Hepatocyte (in vitro differentiated cells): ENCODE data around the gene BIN1. TPM values are rescaled to one million over a fixed set of nuclear protein-coding genes. Genes with fewer than 3 reads are reported as not detected.
A peak's percentile ranks its signal among the peaks of the same experiment; 100 is the strongest.
"Not testable (repeated sequence)": the region's sequence is repeated elsewhere in the genome, so short reads cannot be mapped to it uniquely, and the experiment has no call there.

ENCODE experiments used
- DNase-seq: peaks from one replicate; pipeline ENCODE4 v3.0.0-alpha.2; 2016; ENCODE audit warnings: low spot score
- H2AFZ ChIP-seq: fragments of 200-600 bp; sonication (generic); 2 replicates; pipeline ENCODE4 v1.6.0; 2016; ENCODE audit warnings: antibody characterized with exemption, mild to moderate bottlenecking
- H3K27ac ChIP-seq: fragments of 200-600 bp; sonication (generic); 2 replicates; pipeline ENCODE4 v1.5.1; 2016; ENCODE audit warnings: mild to moderate bottlenecking
- H3K27me3 ChIP-seq: fragments of 200-600 bp; sonication (generic); 2 replicates; pipeline ENCODE4 v1.6.1; 2016
- H3K36me3 ChIP-seq: fragments of 200-600 bp; sonication (generic); replicated peaks from 2 replicates; pipeline ENCODE4 v1.5.1; 2016; ENCODE audit warnings: low read depth; ENCODE audit not compliant: insufficient read depth
- H3K4me1 ChIP-seq: fragments of 200-600 bp; sonication (generic); 2 replicates; pipeline ENCODE4 v1.5.1; 2016; ENCODE audit warnings: mild to moderate bottlenecking, moderate library complexity; ENCODE audit not compliant: insufficient read depth
- H3K4me2 ChIP-seq: fragments of 200-600 bp; sonication (generic); 2 replicates; pipeline ENCODE4 v1.6.0; 2016
- H3K4me3 ChIP-seq: fragments of 200-600 bp; sonication (generic); 2 replicates; pipeline ENCODE4 v1.5.1; 2016; ENCODE audit warnings: mild to moderate bottlenecking
- H3K79me2 ChIP-seq: fragments of 200-600 bp; sonication (generic); 2 replicates; pipeline ENCODE4 v1.6.0; 2017; ENCODE audit warnings: mild to moderate bottlenecking
- H3K9me2 ChIP-seq: fragments of 200-600 bp; sonication (generic); replicated peaks from 2 replicates; pipeline ENCODE4 v1.6.0; 2017; ENCODE audit warnings: mild to moderate bottlenecking; ENCODE audit not compliant: insufficient read depth
- H3K9me3 ChIP-seq: fragments of 200-600 bp; sonication (generic); 2 replicates; pipeline ENCODE4 v1.5.1; 2016; ENCODE audit warnings: low read depth, mild to moderate bottlenecking
- H4K20me1 ChIP-seq: fragments of 200-600 bp; sonication (generic); 2 replicates; pipeline ENCODE4 v1.6.0; 2016; ENCODE audit warnings: mild to moderate bottlenecking; ENCODE audit not compliant: insufficient read depth, poor library complexity, severe bottlenecking
- EZH2 ChIP-seq: fragments of 200-600 bp; sonication (generic); IDR thresholded peaks from 2 replicates; pipeline ENCODE4 v1.6.1; 2016; ENCODE audit warnings: antibody characterized with exemption, mild to moderate bottlenecking, borderline replicate concordance
- EZH2phosphoT487 ChIP-seq: fragments of 200-600 bp; sonication (generic); IDR thresholded peaks from one replicate; pipeline ENCODE4 v1.6.1; 2018; ENCODE audit warnings: antibody characterized with exemption, mild to moderate bottlenecking, low read depth, moderate library complexity; ENCODE audit not compliant: unreplicated experiment, severe bottlenecking
- WGBS: methylation state at CpG from one replicate; pipeline ENCODE4 v1.1.6; 2016; ENCODE audit warnings: low lambda C conversion rate; ENCODE audit errors: missing lambda C conversion rate; 5-methylcytosine and 5-hydroxymethylcytosine counted together
- polyA plus RNA-seq: library from polyadenylated mRNA; unstranded; fragments of >200 nt; fragmentation: Nextera tagmentation; extraction: Ambion mirVana; gene quantifications from 2 replicates; pipeline ENCODE4 v1.2.1, GENCODE V29; 2016
- total RNA-seq: library from RNA; depleted of rRNA; stranded (reverse); fragments of >200 nt; gene quantifications from 2 replicates; pipeline ENCODE4 v1.2.3, GENCODE V29; 2014
- TF ChIP-seq, protein P1 (sequence below): fragments of 200-600 bp; sonication (generic); IDR thresholded peaks from 2 replicates; pipeline ENCODE4 v1.5.1; 2016; ENCODE audit warnings: antibody characterized with exemption, mild to moderate bottlenecking; ENCODE audit not compliant: poor library complexity

The BIN1 gene
- total and polyA plus RNA-seq, 2 experiments from 2014 or later = 109 to 113 TPM

DNA sequence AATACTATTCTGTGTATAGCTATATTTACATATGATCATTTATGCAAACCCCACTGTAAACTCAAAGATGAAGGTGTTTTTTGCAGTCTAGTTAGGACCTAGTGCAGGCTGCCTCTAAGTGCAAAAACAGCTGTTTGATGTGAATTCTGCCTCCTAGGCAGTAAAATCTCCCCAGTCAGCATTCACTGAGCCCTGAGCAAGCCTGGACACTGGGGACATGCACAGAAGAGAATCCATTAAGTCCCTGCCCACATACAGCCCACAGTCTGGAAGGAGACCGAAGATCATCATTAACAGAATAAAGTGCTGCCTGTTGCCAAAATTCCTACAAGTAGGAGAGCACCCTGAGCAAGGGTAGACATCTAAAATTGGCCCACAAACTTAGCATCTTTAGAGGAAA lies 14.4 kb upstream of the BIN1 start:
- Histone ChIP-seq H2AFZ (no peak overlapping the region), H3K9me3 (no peaks in the 10 kb centered on the region), H3K36me3 (no peaks in the 10 kb centered on the region), H3K9me2 (no peaks in the 10 kb centered on the region), H4K20me1 (no peaks in the 10 kb centered on the region), H3K27ac (no peak overlapping the region), H3K27me3 (no peaks in the 10 kb centered on the region), H3K4me3 (no peak overlapping the region), H3K79me2 (no peaks in the 10 kb centered on the region), H3K4me2 (no peak overlapping the region), H3K4me1 (peaks cover 26% of the 10 kb centered on the region)
- no peak for DNase-seq
- 87% methylated on average over 1 of the region's 1 CpG for WGBS
- TF ChIP-seq EZH2phosphoT487 (no peak), EZH2 (no peak)
- TF ChIP-seq, protein P1, sequence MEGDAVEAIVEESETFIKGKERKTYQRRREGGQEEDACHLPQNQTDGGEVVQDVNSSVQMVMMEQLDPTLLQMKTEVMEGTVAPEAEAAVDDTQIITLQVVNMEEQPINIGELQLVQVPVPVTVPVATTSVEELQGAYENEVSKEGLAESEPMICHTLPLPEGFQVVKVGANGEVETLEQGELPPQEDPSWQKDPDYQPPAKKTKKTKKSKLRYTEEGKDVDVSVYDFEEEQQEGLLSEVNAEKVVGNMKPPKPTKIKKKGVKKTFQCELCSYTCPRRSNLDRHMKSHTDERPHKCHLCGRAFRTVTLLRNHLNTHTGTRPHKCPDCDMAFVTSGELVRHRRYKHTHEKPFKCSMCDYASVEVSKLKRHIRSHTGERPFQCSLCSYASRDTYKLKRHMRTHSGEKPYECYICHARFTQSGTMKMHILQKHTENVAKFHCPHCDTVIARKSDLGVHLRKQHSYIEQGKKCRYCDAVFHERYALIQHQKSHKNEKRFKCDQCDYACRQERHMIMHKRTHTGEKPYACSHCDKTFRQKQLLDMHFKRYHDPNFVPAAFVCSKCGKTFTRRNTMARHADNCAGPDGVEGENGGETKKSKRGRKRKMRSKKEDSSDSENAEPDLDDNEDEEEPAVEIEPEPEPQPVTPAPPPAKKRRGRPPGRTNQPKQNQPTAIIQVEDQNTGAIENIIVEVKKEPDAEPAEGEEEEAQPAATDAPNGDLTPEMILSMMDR = no peak

DNA sequence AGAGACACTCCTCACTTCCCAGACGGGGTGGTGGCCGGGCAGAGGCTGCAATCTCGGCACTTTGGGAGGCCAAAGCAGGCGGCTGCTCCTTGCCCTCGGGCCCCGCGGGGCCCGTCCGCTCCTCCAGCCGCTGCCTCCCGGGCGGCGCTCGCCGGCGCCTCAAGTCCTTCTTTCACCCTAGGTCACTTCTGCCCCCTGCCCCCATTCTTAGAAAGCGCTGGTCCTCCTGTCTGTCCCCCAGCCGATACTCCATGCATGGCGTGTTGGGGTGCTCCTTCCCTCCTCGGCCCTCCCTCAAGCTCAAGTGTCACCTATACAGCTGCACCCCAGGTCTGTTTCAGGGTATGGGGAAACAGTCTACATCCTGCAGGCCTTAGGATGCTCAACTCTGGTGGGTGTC lies 13.5 kb upstream of the BIN1 start:
- H3K9me3 ChIP-seq, H4K20me1 ChIP-seq, H3K79me2 ChIP-seq, H2AFZ ChIP-seq, H3K27ac ChIP-seq, H3K27me3 ChIP-seq, H3K4me3 ChIP-seq, DNase-seq, H3K36me3 ChIP-seq, H3K4me2 ChIP-seq, H3K9me2 ChIP-seq: not testable (repeated sequence)
- H3K4me1 ChIP-seq = peaks cover 26% of the 10 kb centered on the region
- 98% methylated on average over 12 of the region's 20 CpGs for WGBS

DNA sequence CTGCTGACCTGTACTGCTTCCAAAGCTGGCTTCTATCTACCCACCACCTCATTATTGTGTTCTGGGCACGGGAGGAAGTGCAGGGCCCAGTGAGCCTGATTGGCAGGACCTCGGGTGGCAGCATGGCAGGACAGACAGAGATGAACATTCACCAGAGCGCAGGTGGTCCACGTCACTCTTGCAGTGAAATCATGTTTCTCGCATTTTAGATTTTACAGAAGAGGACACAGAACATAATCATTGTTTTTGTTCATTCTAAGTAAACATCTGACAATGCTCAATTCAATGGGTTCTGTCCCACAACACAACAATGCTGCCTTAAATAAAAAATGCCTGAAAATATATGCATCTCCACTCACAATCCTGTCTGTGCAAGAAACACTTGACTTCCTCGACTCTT lies 11.5 kb upstream of the BIN1 start:
- H3K27ac ChIP-seq = peak overlapping the region; percentile 57
- WGBS = 79% methylated on average over 6 of the region's 6 CpGs
- H3K36me3 ChIP-seq = no peaks in the 10 kb centered on the region
- H3K4me1 ChIP-seq = peaks cover 12% of the 10 kb centered on the region
- no peak for DNase-seq
- H3K4me3 ChIP-seq = no peak overlapping the region
- no peak overlapping the region for H3K4me2 ChIP-seq
- no peak overlapping the region for H2AFZ ChIP-seq
- H4K20me1 ChIP-seq = no peaks in the 10 kb centered on the region
- no peaks in the 10 kb centered on the region for H3K9me3 ChIP-seq
- no peaks in the 10 kb centered on the region for H3K79me2 ChIP-seq
- TF ChIP-seq EZH2phosphoT487 (no peak), EZH2 (no peak)
- TF ChIP-seq, protein P1 = no peak
- no peaks in the 10 kb centered on the region for H3K27me3 ChIP-seq
- no peaks in the 10 kb centered on the region for H3K9me2 ChIP-seq

DNA sequence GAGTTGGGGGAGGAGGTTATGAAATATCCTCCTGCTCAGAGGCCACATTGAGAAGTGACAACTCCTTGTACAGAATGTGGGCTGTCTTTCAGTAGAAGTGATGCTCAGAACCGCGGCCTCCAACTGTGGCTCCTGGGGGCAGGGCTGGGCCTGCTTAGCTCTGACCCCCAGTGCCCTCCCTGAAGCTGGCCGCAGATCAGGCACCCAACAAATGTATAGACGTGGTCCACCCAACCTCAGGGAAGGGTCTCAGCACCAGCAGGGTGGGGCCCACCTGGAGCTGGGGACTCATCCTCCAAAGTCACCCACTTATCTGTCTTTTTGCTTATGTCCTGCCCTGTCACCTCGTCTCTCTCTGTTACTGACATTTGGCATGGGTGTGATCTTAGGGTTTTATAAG lies 11.1 kb upstream of the BIN1 start:
- H2AFZ ChIP-seq = no peak overlapping the region
- 86% methylated on average over 5 of the region's 5 CpGs for WGBS

More for the DNA sequence above, 11.1 kb upstream of the BIN1 start:
- Histone ChIP-seq H3K36me3 (no peaks in the 10 kb centered on the region), H3K27ac (peak overlapping the region; percentile 57), H3K4me2 (no peak overlapping the region), H3K79me2 (no peaks in the 10 kb centered on the region), H3K4me1 (peaks cover 12% of the 10 kb centered on the region), H3K9me2 (no peaks in the 10 kb centered on the region), H4K20me1 (no peaks in the 10 kb centered on the region), H3K27me3 (no peaks in the 10 kb centered on the region), H3K4me3 (no peak overlapping the region), H3K9me3 (no peaks in the 10 kb centered on the region)
- DNase-seq = no peak
- no peak for TF ChIP-seq EZH2phosphoT487
- TF ChIP-seq, protein P1 = no peak
